Measurements from ENCODE around the gene ANKRD24.
"Not testable (repeated sequence)": the region's sequence is repeated elsewhere in the genome, so short reads cannot be mapped to it uniquely, and the experiment has no call there.

ANKRD24 gene

GRCh38 chr19:4197625-4198466 is 15.4 kb downstream of the ANKRD24 start:
- no peak for DNase-seq (ENCODE audit: low read depth)

GRCh38 chr19:4198467-4199126 is 16.1 kb downstream of the ANKRD24 start:
- DNase-seq (ENCODE audit: low read depth): no peak

GRCh38 chr19:4199699-4200293 is 17.3 kb downstream of the ANKRD24 start:
- no peak for DNase-seq (ENCODE audit: low read depth)

GRCh38 chr19:4200940-4201542 is 18.6 kb downstream of the ANKRD24 start:
- no peak for DNase-seq (ENCODE audit: low read depth)

- DNase-seq (ENCODE audit: low read depth): no peak
Observed at GRCh38 chr19:4201798-4202197, 19.3 kb downstream of the ANKRD24 start.

- no peak for DNase-seq (ENCODE audit: low read depth)
Observed at GRCh38 chr19:4206818-4207484, 24.5 kb downstream of the ANKRD24 start.

- DNase-seq (ENCODE audit: low read depth): no peak
Observed at GRCh38 chr19:4208385-4209094, 26.1 kb downstream of the ANKRD24 start.

- DNase-seq (ENCODE audit: low read depth): no peak
Observed at GRCh38 chr19:4210166-4210731, 27.8 kb downstream of the ANKRD24 start.

- no peak for DNase-seq (ENCODE audit: low read depth)
Observed at GRCh38 chr19:4213116-4213515, 30.6 kb downstream of the ANKRD24 start.

GRCh38 chr19:4215807-4216206 is 33.3 kb downstream of the ANKRD24 start:
- DNase-seq (ENCODE audit: low read depth): no peak

- no peak for DNase-seq (ENCODE audit: low read depth)
Observed at GRCh38 chr19:4216846-4217245, 34.4 kb downstream of the ANKRD24 start.

GRCh38 chr19:4217429-4218264 is 35.2 kb downstream of the ANKRD24 start:
- no peak for DNase-seq (ENCODE audit: low read depth)

- DNase-seq (ENCODE audit: low read depth): not testable (repeated sequence)
Observed at GRCh38 chr19:4218523-4218922, 36.0 kb downstream of the ANKRD24 start.

- no peak for DNase-seq (ENCODE audit: low read depth)
Observed at GRCh38 chr19:4220188-4220587, 37.7 kb downstream of the ANKRD24 start.

GRCh38 chr19:4224470-4224869 is 42.0 kb downstream of the ANKRD24 start:
- DNase-seq (ENCODE audit: low read depth): no peak

GRCh38 chr19:4225885-4226284 is 43.4 kb downstream of the ANKRD24 start:
- DNase-seq (ENCODE audit: low read depth): no peak

- no peak for DNase-seq (ENCODE audit: low read depth)
Observed at GRCh38 chr19:4227771-4228170, 45.3 kb downstream of the ANKRD24 start.

GRCh38 chr19:4228765-4229178 is 46.3 kb downstream of the ANKRD24 start:
- no peak for DNase-seq (ENCODE audit: low read depth)

GRCh38 chr19:4229179-4229931 is 46.9 kb downstream of the ANKRD24 start, which contains the start of gene EBI3:
Gene EBI3 (plus strand): TSS chr19:4229523. CDS start chr19:4229551, 28 bp downstream.
- DNase-seq (ENCODE audit: low read depth): no peak

All from T follicular helper cell (primary cell).